Measurements from ENCODE around the gene PCDH1.

- no peak for TF ChIP-seq TAF1 (IDR thresholded peaks at IDR 0.05; ENCODE audit: borderline replicate concordance, insufficient read depth, low read length)
- TF ChIP-seq SIN3A (IDR thresholded peaks at IDR 0.05; ENCODE audit: borderline replicate concordance, insufficient read depth, low read length), result no peak
- no peak for TF ChIP-seq POLR2AphosphoS5 (IDR thresholded peaks at IDR 0.05; ENCODE audit: low read depth, low read length)
- TF ChIP-seq REST (IDR thresholded peaks at IDR 0.05; ENCODE audit: insufficient read depth in 1 of 2, low read depth in 2 of 2, low read length in 2 of 2), result no peak
- TF ChIP-seq FOXP2 (optimal IDR thresholded peaks at IDR 0.05; ENCODE audit: borderline replicate concordance, extremely low read depth, extremely low read length, insufficient read depth), result no peak
Observed at GRCh38 chr5:141810702-141811101, 67.5 kb downstream of the PCDH1 start.
